Activated T-helper 17 cell treated with anti-CD3 and anti-CD28 coated beads, Interleukin-2, amount 50 U/mL, for 72 hours (primary cell): ENCODE results near the gene SSR1. TPM values are rescaled to one million over a fixed set of nuclear protein-coding genes. Genes with fewer than 3 reads are reported as not detected.

Experiments
- ATAC-seq: fragments of 150-1000 bp; cut with Tn5 transposase; replicated peaks from 2 replicates; pipeline ENCODE4 v1.10.0; 2021; ENCODE audit warnings: mild to moderate bottlenecking, moderate library complexity
- H3K27ac Mint-ChIP-seq: one replicate; pipeline ENCODE4 v1.8.0; 2022; ENCODE audit warnings: mixed read lengths
- H3K27me3 Mint-ChIP-seq: one replicate; pipeline ENCODE4 v1.8.0; 2022; ENCODE audit warnings: mixed read lengths
- H3K36me3 Mint-ChIP-seq: one replicate; pipeline ENCODE4 v1.8.0; 2022; ENCODE audit warnings: low read depth, mild to moderate bottlenecking, mixed read lengths
- H3K4me1 Mint-ChIP-seq: one replicate; pipeline ENCODE4 v1.8.0; 2022; ENCODE audit warnings: mixed read lengths
- H3K4me3 Mint-ChIP-seq: one replicate; pipeline ENCODE4 v1.8.0; 2022; ENCODE audit warnings: mild to moderate bottlenecking, mixed read lengths
- H3K9me3 Mint-ChIP-seq: one replicate; pipeline ENCODE4 v1.8.0; 2022; ENCODE audit warnings: mixed read lengths
- total RNA-seq, 2 donors: library from RNA; stranded (reverse); gene quantifications; one replicate each; pipeline ENCODE4 v1.2.3, GENCODE V29; 2022

SSR1 gene
- total RNA-seq, 2 donors from 2014 or later, result 101 to 157 TPM

DNA sequence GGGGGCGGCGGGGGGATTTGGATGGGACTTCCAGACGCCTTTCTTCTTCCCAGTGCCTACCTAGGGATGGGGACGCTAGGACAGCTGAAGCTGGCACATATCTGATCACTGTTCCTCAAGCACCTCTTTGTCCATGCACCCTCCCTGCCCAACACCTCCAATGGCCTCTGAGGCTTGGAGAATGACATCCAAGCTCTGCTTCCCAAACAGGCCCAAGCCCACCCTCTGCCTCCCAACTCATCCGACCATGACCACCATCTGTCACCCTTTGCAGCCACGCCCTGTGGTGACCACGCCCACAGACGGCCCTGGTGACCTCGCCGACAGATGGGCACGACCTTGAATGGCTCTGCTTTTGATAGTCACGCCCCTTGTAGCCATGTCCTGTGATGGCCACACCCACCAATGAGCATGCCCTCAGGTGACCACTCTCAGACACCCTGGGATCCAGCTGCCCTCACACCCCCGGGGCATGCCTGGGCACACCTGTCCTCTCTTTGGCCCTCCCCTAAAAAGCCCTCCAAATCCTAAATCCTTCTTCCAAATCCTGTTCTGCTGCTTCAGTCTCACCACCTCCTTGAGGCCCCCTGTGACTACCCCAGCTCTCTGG is 51.0 kb downstream of the SSR1 start:
- H3K9me3 Mint-ChIP-seq, result no peaks in the 10 kb centered on the region
- H3K4me1 Mint-ChIP-seq, result peaks cover 8% of the 10 kb centered on the region
- no peak for ATAC-seq
- H3K27me3 Mint-ChIP-seq, result peaks cover 7% of the 10 kb centered on the region
- peak overlapping the region; percentile 86 for H3K4me3 Mint-ChIP-seq
- H3K36me3 Mint-ChIP-seq, result no peaks in the 10 kb centered on the region
- no peak overlapping the region for H3K27ac Mint-ChIP-seq

DNA sequence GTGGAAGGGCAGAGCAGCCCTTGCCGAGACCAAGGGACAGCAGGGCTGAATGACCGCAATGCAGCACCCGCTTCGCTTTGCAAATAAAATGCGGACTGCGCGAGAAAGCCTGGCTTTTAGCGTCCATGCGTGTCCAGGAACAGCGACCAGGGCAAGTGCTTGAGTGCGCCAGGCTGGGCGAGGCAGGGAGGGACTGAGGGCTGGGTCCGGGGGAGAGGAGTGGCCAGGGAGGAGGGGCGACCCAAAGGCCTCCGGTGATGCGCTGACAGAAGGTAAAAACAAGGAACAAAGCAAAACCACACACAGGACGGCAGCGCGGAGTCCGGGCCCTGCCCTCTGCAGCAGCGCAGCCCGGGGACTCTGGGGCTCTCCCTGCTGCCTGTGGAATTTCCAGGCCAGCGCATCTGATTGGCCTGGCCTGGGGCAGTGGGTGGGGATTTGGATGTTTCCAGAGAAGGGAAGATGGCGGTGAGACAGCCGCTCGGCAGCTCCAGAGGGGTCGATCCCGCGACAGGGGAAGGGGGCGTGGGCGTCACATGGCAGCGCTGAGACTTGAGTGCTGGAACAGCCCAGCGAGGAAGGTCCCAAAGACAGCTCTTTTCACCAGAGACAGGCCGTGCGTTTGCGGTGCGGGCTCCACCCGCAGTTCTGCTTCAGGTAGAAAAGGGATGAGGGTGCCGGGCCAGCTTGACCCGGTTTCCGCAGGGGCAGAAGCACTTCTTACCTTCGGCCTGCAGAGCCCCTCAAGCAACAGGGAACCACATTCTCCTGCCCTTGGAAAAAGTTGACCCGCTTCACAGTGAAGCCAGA is 51.8 kb downstream of the SSR1 start:
- peaks cover 7% of the 10 kb centered on the region for H3K27me3 Mint-ChIP-seq
- H3K4me3 Mint-ChIP-seq, result peak overlapping the region; percentile 86
- peak; percentile 98 for ATAC-seq
- no peaks in the 10 kb centered on the region for H3K36me3 Mint-ChIP-seq
- peaks cover 8% of the 10 kb centered on the region for H3K4me1 Mint-ChIP-seq
- peak overlapping the region; percentile 57 for H3K27ac Mint-ChIP-seq
- no peaks in the 10 kb centered on the region for H3K9me3 Mint-ChIP-seq

DNA sequence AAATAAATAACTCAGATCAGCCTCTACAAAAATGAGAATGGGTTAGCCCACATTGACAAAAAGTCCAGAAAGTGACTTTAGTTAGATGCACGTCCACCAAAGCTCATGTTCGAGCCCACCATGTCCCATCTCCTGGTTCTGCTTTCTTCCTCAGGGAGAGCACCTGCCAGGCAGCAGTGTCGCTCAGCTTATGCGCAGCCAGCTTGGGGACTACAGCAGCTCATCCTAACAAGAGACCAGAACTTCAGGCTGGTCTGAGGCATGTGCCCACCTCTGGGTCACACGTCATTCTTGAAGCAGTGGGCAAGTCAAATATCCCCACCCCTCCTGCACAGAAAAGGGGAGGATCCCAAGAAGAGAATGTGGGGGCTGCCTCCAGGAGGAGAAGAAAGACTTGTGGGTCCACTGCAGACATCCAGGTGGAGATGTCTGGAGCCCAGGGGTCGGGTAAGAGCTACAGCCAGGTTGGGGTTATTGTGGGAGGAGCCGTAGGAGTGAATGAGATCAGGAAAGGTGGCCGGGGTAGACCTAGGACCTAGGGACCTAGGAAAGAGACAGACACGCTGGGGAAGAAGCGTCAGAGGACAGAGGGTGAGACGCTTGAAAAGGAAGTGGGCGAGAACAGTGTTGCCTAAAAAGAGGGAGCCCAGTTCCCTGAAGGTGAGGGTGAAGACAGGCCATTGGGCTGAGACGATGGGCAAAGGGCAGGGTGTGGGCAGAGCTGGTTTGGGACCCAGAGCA is 52.5 kb downstream of the SSR1 start:
- Mint-ChIP-seq H3K4me3 (peak overlapping the region; percentile 86), H3K9me3 (no peaks in the 10 kb centered on the region), H3K36me3 (no peaks in the 10 kb centered on the region), H3K4me1 (peaks cover 8% of the 10 kb centered on the region), H3K27ac (peak overlapping the region; percentile 57), H3K27me3 (peaks cover 7% of the 10 kb centered on the region)
- peak; percentile 13 for ATAC-seq

DNA sequence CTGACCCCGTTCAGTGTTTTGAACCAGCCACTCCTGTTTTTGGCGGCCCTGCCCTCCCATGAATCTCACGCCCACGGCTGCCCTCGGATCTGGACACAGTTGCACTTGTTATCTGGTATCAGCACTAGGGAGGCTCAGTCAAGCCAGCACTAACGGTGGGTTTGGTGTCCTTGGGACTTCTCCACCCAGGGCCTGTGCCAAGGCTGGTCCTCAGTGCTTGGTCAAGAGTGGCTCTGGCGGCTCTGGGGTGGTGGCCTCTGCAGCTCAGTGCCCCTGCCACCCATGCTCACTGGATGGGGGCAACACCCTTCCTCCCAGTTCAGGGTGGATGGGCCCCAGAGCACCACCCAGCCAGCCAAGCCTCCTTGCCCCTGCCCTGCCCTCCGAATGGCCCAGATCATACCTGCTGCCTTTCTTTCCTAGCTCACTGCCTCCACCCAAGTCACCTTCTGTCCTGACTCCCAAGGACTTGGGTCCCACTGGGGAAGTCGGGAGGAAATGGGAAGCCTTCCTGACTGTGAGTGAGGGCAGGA is 54.7 kb downstream of the SSR1 start:
- H3K4me3 Mint-ChIP-seq, result no peak overlapping the region
- H3K9me3 Mint-ChIP-seq, result no peaks in the 10 kb centered on the region
- peaks cover 7% of the 10 kb centered on the region for H3K27me3 Mint-ChIP-seq
- no peak for ATAC-seq
- H3K4me1 Mint-ChIP-seq, result peaks cover 8% of the 10 kb centered on the region
- no peaks in the 10 kb centered on the region for H3K36me3 Mint-ChIP-seq
- no peak overlapping the region for H3K27ac Mint-ChIP-seq

DNA sequence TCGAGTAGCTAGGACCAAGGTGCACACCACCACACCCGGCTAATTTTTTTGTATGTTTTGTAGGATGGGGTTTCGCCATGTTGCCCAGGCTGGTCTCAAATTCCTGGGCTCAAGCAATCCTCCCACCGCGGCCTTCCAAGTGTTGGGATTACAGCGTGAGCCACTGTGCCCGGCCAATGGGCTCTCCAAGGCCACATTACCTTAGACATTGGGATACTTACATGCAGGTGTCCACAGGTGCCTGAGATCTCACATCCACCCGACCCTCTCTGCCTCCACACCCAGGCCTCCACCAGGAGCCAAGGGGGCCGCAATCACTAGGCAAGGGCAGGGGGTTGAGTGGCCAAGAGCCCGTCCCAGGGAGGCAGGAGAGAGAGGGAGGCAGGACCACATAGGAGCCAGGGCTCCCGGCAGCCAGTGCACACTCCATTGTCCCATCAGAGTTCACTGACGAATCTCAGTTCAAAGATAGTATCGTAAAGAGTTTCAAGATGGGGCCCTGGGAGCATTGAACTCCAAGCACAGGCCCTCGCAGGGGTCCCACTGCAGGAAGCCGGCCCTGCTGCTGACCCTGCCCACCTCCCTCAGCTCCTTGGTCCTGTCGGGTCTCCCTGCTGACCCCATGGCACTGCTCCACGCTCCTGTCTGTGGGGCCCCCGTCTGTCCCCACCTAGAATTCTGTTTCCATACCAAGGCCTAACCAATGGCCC is 55.3 kb downstream of the SSR1 start:
- Mint-ChIP-seq H3K27me3 (peaks cover 7% of the 10 kb centered on the region), H3K4me1 (peaks cover 8% of the 10 kb centered on the region), H3K36me3 (no peaks in the 10 kb centered on the region), H3K9me3 (no peaks in the 10 kb centered on the region), H3K4me3 (no peak overlapping the region), H3K27ac (no peak overlapping the region)
- no peak for ATAC-seq

DNA sequence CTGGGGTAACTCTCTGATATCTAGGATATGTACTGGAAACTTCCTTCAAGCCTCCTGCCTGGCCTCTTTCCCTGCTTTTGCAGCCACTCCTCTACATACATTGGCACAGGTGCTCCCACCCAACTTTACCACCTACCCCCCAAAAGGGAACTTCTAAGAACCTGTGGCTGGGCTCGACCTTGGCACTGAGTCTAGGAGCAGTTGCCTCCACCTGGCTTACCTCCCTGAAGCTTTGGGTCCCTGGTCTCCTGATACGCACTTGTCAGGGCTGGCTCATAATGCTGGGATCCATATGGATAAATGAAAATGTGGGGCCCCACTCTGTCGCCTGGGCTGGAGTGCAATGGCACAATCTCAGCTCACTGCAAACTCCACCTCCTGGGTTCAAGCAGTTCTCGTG is 56.2 kb downstream of the SSR1 start:
- H3K4me3 Mint-ChIP-seq, result no peak overlapping the region
- no peak for ATAC-seq
- H3K9me3 Mint-ChIP-seq, result no peaks in the 10 kb centered on the region
- no peaks in the 10 kb centered on the region for H3K36me3 Mint-ChIP-seq
- H3K27ac Mint-ChIP-seq, result no peak overlapping the region
- peaks cover 8% of the 10 kb centered on the region for H3K4me1 Mint-ChIP-seq
- peaks cover 7% of the 10 kb centered on the region for H3K27me3 Mint-ChIP-seq

DNA sequence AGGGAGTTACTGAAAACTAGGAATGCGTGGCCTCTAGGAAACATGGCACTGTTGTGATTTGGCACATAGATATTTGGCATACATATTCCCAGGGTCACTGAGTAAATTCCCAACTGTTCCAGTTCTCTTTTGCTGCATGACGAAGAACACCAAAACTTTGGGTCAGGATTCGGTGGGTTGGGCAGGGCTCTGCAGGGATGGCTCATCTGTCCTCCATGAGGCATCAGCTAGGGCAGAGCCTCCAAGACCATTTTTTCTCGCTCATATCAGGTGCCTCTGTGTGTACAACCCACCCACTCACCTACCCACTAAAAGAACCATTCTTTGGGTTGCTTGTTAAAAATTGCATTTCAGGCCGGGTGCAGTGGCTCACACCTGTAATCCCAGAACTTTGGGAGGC is 57.1 kb downstream of the SSR1 start:
- Mint-ChIP-seq H3K27ac (no peak overlapping the region), H3K4me1 (peaks cover 6% of the 10 kb centered on the region), H3K9me3 (no peaks in the 10 kb centered on the region), H3K4me3 (no peak overlapping the region), H3K27me3 (peaks cover 7% of the 10 kb centered on the region), H3K36me3 (peaks cover 8% of the 10 kb centered on the region)
- no peak for ATAC-seq

DNA sequence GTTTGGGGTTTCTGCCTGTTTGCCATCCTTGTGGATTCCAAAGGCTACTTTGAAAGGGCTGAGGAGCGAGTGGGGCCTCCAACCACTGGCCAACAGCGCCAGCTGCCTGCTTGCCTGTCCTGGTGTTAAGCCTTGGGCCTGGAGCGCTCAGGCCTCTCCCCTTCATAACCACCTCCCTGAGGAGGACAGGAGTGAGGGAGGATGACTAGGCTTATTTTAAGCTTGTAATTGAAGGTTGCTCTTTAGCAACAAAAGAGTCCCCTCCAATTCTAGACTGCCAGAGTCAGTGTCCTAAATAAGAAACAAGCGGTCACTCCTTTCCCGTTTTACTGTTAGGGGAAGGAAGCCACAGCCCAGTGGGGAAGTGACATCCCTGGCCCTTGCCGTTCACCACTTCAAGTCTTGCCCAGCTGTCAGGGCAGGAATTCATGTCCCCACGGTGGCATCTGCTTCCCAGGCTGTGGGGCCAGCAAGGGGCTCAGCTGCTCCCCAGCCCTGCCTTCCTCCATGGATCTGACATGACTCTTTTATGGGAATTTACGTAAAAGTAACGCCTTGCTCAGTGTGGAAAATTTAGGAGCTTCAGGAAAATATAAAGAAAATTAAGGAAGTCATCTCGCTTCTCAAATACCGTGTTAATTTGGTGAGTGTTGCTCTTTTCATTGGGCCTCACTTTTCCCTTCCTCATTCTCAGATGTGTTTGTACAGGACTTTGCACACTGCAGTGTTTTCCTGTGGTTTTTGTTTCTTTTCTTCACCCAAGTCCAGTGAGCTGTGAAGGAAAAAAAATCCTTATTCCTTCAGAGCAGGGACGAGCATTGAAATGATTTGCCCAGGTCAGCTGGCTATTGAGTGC is 57.8 kb downstream of the SSR1 start:
- Mint-ChIP-seq H3K27ac (no peak overlapping the region), H3K4me3 (no peak overlapping the region), H3K4me1 (no peaks in the 10 kb centered on the region), H3K36me3 (peaks cover 15% of the 10 kb centered on the region), H3K9me3 (no peaks in the 10 kb centered on the region), H3K27me3 (peaks cover under 1% of the 10 kb centered on the region)
- no peak for ATAC-seq

DNA sequence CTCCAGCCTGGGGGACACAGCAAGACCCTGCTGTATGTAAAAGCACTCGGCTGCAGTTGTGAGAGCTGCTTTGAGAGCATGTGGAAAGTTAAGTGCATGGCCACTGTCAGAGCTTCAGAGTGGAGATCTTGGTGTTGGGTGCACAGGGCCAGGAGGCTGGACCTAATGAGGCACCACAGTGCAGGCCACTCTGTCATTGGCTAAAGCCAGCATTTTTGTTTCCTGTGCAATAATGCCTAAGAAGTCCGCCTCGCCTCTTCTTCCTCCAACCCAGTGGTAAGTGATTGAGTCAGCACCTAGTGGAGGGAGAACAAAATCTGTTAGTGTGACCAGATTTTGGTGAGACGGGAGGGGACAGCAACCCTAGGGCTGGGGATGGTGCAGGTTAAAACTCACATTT is 60.6 kb downstream of the SSR1 start:
- no peak for ATAC-seq

DNA sequence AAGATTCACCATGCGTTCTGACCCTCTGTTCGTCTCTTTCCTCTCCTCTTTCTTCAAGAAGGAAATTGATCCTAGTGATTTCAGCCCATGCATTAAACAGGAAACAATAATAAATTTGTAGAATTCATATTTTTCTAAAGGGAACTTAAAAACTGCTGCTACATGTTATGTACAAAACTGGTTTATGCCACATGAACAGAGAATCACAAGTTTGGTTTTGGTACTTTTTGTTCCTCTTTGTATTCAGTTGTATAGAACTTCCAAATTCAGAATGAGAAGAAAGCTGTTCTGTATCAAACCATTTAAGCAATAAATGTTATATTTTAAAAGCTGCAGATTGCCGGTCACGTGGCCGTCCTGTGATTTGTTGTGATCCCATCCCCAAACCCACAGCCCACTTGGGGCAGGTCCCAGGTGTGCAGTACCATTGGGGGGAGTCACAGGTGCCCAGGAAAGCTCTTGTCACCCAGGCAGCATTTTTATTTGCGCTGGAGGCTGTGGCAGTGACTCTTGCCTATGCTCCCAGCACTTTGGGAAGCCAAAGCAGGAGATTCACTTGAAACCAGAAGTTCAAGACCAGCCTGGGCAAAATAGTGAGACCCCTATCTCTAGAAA is 61.2 kb downstream of the SSR1 start:
- peaks cover 40% of the 10 kb centered on the region for H3K36me3 Mint-ChIP-seq
- ATAC-seq, result no peak
- H3K9me3 Mint-ChIP-seq, result no peaks in the 10 kb centered on the region
- no peaks in the 10 kb centered on the region for H3K4me1 Mint-ChIP-seq
- H3K27me3 Mint-ChIP-seq, result no peaks in the 10 kb centered on the region
- no peak overlapping the region for H3K4me3 Mint-ChIP-seq
- H3K27ac Mint-ChIP-seq, result no peak overlapping the region

More for the DNA sequence above, 60.6 kb downstream of the SSR1 start:
- Mint-ChIP-seq H3K27ac (no peak overlapping the region), H3K4me3 (no peak overlapping the region), H3K27me3 (no peaks in the 10 kb centered on the region), H3K4me1 (no peaks in the 10 kb centered on the region), H3K36me3 (peaks cover 40% of the 10 kb centered on the region), H3K9me3 (no peaks in the 10 kb centered on the region)

DNA sequence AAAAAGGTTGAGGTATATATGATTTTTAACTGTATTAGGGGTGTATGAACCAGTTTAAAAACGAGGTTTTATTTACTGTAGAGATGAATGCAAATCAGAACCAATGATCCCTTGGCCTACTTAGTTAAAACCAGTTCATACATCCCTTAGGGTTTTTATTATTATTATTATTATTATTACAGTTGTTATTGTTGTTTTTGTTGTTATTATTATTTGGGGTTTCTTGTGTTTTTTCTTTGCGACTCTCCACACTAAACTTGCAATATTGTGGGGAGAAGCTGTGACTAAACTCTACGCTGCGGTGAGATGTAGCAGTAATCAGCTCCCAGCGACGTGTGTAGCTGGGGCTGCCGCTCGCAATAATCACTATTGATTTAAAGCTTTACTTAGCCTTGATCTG is 62.2 kb downstream of the SSR1 start:
- no peak overlapping the region for H3K27ac Mint-ChIP-seq
- no peaks in the 10 kb centered on the region for H3K9me3 Mint-ChIP-seq
- H3K36me3 Mint-ChIP-seq, result peaks cover 46% of the 10 kb centered on the region
- H3K27me3 Mint-ChIP-seq, result no peaks in the 10 kb centered on the region
- ATAC-seq, result no peak
- H3K4me3 Mint-ChIP-seq, result no peak overlapping the region
- H3K4me1 Mint-ChIP-seq, result no peaks in the 10 kb centered on the region

DNA sequence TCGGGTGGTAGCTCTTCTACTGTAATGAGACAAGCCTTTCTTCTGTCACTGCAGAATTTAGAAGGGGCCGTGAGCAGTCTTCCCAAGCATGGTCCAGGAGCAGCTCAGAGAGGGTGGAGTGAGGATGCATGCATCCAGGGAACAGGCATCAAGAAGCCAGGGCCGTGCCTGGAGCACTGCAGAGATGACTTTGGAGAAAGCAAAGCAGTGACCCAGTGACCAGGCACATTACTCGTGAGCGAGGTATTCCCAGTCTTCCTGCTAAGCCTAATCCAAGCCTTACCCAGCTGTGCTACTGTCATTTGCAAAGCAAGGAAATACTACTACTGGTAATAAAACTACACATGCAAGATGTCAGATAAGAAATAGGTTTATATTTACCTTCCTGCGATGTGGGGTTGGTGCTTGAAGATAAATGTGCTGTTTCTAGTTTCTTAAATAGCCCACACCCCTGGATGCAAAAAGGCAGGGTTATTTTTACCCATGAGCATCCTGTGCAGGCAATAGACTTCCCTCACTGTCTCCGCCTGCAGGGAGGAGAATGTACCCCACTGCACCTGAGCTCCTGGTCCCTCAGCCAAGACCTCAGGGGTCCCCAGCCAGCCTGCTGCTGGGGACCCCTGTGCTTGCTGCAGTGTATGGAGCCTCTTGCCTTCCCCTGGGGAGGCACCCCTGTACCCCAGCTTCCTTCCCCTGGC is 62.9 kb downstream of the SSR1 start:
- H3K27ac Mint-ChIP-seq, result no peak overlapping the region
- no peaks in the 10 kb centered on the region for H3K9me3 Mint-ChIP-seq
- H3K4me3 Mint-ChIP-seq, result no peak overlapping the region
- peaks cover 51% of the 10 kb centered on the region for H3K36me3 Mint-ChIP-seq
- no peaks in the 10 kb centered on the region for H3K4me1 Mint-ChIP-seq
- no peak for ATAC-seq
- H3K27me3 Mint-ChIP-seq, result no peaks in the 10 kb centered on the region

DNA sequence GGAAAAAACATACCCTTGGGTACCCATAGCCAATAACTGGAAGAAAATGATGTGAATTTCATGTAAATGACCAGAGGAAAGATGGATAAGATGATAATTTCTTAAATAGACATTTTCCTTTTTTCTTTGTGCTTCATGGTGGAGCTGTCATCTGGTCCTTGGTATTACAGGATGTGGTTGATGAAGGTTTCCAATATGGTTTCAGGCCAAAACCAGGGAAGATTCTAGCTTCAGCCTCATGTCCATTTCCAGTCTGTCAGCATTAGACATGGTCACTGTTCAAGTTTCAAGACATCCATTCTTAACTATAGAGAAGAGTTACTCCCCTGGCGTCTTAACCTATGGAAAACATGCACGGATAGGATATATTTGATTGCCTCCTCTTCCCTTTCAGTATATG is 63.6 kb downstream of the SSR1 start:
- peaks cover 51% of the 10 kb centered on the region for H3K36me3 Mint-ChIP-seq
- no peaks in the 10 kb centered on the region for H3K9me3 Mint-ChIP-seq

More for the DNA sequence above, 63.6 kb downstream of the SSR1 start:
- ATAC-seq, result no peak
- no peaks in the 10 kb centered on the region for H3K27me3 Mint-ChIP-seq
- no peak overlapping the region for H3K4me3 Mint-ChIP-seq
- no peak overlapping the region for H3K27ac Mint-ChIP-seq
- no peaks in the 10 kb centered on the region for H3K4me1 Mint-ChIP-seq
